NCI-H748 (cell line): ENCODE data around the gene MBLAC2.

ENCODE experiments used
- DNase-seq: peaks from one replicate; lab custom pipeline; 2025; ENCODE audit not compliant: unreplicated experiment; lab: John Stamatoyannopoulos, UW

MBLAC2 gene

DNA sequence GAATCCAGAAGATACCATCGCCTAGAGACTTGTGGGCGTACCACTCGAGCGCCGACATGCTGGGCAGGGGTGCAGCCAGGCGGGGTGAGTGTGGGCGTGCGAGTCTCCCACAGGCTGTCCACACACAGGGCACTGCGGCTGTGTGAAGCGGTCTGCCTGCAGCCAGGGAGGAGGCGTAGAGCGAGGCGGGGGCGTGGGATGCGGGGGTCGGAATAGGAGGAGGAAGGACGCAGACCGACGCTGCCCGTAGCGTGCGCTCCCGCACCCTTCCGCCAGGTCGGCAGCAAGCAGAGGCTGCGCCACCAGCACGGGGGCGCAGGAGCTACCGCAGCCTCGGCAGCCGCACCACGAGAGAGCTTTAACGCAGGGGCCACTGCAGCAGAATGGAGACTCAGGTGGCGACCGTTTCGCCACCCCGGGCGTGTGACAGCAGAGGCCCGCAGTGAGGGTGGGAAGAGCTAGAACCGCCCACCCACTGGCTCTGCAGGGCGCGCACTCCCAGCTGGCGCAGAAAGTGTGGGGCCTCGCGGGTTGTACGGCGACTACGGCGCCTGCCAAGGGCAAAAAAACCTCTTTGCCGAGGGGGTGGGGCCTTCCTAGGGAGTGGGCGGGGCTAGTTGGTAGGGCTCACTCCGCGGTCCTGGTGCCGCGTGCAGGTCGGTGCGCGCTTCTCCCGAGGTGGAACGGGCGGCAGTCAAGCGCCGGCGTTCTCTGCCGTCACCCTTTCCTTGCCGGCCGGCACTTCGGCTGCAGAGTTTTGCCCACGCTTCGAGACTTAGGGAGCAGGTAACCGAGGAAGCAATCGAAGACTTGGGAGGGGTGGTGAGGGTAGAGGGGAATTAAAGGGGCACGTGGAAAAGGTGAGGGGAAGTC, at the start of gene MBLAC2, which contains the start of gene POLR3G:
MBLAC2 (minus strand) TSS at position 537 of the 873 bp plus-strand sequence; CDS start at position 58, 479 bp downstream.
POLR3G (plus strand) TSS at position 630 of the 873 bp plus-strand sequence. CDS start 10,704 bp downstream, outside the sequence.
- peak; percentile 95 for DNase-seq

DNA sequence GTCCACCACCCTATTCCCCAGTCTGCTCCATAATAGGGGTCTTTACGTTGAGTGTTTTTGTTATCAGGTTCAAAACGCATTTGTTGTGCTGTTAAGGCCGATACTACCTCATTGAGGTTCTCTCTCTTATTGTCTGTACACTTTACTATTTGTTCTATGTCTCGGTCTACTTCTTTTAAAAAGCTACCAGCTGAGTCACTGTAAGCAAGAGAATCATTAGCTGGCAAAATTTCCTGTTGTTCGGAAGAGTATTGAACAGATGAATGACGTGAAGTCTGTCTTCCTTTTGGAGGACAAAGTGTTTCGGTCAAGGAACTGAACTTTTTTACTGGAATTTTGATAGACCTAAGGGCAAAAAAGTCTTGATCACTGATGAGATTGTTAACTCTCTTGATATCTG, 44.5 kb upstream of the MBLAC2 start:
- DNase-seq = peak; percentile 99

DNA sequence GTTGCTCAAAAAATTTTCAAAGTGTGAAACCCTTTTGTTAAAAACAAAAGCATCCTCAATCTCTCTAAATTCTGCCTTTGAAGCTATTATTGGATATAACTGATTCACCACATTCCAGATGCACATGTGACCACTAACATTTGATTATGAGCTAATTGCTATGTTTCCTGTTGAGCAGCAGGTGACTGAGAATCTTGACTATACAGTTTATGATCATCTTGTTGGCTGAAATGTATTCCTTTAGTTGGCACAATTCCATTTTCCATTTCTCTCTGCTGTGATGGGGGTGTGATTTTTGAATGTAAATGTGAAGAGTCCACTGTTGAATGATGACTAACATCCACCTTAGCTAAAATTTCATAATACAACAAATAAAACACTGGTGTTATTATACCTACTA, 44.1 kb upstream of the MBLAC2 start:
- DNase-seq = peak; percentile 99

DNA sequence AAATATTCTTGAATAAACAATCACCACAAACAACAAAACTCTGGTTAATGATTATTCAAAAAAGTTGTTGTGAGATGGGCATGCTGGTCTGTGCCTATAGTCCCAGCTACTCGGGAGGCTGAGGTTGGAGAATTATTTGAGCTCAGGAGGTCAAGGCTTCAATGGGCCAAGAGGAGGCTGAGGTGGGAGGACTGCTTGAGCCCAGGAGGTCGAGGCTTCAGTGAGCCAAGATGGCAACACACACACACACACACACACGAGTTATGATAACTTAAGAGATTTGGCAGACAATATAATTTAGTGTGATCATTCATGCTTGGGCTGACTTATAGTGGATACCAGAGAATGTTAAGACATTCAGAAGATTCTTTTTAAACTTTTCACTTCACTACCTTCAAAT, 39.9 kb upstream of the MBLAC2 start:
- no peak for DNase-seq

DNA sequence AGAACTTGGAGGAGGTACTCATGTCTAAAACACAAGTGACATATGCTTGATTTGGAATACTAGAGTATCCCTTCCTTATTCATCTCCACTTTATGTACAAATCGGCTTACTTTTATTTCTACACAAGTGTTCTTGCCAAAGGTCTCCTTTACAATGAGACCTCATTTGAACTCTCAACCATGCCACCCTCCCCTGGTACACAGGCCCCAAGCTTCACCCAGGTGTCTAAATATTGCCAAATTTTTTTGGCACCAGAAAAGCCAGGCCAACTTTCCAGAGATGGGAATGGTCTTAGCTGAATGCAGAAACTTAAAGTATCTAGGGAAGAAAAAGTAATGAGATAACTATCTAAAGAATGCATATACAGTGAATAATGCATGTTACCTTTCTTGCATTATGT, 35.9 kb upstream of the MBLAC2 start:
- DNase-seq = no peak

DNA sequence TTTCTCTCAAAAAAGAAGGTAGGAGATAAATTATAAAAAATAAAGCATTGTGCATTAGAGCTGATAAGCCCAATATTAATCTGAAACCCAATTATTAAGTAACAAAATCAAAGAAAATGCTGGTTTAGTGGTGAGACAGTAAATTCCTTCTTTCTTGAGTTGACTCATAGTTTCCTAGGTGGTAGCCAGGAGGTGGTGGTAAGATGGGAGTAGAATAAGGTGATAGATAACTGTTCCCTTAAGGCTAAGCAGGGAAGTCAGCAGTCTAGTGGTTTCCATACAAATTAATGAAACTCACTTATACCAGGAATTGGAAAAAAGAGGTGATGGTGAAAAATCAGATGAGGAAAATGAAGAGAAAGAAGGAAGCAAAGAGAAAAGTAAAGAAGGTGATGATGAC, 31.6 kb upstream of the MBLAC2 start:
- DNase-seq = no peak

DNA sequence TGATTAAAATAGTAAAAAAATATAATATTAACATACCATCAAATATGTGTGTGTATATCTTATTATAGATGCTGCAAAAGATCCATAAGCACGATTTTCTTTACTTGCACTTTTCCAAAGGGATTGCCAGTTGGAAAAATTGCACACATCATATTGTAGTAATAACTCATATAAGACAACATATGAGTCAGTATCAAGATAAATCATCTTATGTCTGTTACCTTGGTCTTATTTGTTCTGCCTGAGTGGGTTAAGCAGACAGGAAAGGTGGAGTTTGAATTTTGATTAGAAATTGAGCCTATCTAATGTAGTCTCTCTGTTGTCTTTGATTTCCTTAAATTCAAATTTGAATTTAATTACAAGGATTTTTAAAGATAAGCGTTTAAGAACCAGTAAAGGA, 30.2 kb upstream of the MBLAC2 start:
- no peak for DNase-seq

DNA sequence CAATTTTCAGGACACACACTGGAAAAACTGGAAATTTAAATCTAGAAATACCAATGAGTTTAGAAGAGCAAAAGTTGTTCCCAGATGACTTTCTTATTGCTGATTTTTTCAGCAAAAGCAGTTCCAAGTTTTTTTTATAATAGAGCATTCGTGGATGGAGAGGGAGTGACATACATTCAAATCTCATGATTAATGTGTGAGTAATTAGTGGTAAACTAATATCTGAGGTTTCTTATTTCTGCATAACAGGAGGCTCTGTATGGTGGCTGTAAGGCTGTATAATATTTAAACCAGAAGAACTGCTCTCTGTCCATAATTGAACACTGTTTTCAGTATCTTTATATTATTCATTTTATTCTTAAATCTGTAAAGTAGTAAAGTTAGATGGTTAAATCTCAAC, 29.0 kb upstream of the MBLAC2 start:
- DNase-seq = no peak

DNA sequence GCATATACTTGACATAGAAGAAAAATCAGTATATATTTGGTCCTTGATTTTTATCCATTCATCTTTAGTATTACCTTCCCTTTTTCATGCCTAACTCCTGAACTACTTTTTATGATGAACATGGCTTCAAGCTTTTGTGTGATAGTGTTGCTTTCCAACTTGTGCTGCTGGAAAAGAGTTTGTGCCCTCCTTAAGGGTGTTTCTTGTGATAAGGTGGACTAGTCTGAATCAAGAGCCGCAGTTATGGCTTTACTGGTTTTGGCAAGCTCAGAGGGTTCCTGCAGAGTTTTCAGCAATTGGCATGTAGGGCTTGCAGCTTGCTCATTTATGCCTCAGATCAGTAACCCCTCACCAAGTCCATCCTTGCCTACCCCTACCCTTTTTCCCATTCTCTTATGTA, 20.6 kb upstream of the MBLAC2 start:
- no peak for DNase-seq

DNA sequence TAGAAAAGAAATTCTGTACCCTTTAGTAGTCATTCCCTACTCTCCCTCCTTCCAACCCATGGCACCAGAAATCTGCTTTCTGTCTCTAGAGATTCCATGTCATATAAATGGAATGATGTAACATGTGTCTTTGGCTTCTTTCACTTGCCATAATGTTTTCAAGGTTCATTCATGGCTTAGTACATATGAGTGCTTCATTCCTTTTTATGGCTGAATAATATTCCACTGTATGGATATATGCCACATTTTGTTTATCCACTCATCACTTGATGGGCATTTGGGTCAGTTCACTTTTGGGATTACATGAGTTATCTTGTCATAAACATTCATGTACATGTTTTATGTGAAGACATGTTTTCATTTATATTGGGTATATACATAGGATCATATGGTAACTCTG, 19.5 kb upstream of the MBLAC2 start:
- DNase-seq = no peak

DNA sequence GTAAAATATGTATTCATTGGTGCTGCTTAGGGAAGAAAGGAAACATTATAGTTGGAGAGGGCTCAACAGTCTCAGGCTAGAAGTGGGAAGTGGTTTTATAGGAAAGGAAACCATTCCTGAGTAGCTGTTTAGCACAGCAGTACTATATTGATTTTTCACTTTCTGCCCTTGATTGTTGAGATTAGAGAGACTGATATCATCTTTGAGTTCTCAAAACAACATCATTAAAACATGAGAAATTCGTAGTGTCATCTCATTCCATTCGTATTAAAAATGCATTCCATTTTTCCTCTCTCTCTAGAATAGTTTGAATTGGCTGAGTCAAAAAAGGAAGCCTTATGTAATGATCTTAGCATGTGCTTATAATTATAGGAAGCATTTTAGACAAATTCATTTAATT, 14.2 kb upstream of the MBLAC2 start:
- DNase-seq = no peak

DNA sequence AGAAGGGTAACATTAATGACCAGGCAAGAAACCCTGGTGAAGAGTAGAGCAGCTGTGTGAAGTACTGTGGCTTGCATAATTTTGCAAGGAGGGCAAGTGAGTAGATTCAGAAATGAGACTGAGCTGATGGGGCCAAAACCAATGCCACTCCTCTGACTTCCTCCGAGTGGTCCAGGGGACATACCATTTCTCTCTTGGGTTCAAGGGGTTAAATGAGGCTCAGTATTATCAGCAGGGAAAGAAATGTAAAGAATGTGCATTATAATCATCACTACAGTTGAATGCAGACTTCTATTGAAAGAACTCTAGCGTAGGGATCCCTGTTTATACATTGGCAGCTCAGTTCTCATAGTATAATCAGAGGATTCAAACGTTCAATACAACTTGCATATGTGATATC, 10.0 kb upstream of the MBLAC2 start:
- no peak for DNase-seq

DNA sequence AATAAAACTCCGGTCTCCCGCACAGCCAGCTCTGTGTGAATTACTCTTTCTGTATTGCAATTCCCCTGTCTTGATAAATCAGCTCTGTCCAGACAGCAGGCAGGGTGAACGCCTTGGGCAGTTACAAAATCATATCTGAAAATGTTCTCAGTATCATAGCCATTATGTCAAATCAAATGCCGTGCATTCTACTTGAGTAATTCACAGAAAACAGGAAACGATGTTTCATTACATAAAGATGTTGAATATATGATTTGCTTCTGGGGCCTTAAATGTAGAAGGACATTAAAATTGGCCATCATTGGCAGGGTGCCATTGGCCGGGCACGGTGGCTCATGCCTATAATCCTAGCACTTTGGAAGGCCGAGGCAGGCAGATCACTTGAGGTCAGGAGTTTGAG, 8.6 kb upstream of the MBLAC2 start:
- DNase-seq = no peak

DNA sequence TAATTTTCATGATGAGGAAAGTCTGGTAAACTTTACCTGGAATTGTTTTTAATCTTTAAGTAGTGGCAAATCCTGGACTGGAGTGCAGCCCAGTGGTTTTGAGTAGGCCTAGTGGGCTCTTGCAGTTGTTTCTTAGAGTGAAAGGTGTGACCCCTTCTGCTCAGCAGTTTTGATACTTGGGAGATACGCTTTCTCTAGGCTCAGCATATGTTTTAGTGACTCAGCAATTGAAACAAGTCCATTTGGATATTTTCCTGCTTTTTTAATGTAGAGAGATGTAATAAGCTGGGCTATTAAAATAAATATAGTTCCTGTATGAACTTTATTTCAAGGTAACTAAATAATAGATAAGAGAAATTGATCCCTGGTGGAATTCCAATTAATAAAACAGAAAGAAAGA, 6.1 kb upstream of the MBLAC2 start:
- DNase-seq = no peak

DNA sequence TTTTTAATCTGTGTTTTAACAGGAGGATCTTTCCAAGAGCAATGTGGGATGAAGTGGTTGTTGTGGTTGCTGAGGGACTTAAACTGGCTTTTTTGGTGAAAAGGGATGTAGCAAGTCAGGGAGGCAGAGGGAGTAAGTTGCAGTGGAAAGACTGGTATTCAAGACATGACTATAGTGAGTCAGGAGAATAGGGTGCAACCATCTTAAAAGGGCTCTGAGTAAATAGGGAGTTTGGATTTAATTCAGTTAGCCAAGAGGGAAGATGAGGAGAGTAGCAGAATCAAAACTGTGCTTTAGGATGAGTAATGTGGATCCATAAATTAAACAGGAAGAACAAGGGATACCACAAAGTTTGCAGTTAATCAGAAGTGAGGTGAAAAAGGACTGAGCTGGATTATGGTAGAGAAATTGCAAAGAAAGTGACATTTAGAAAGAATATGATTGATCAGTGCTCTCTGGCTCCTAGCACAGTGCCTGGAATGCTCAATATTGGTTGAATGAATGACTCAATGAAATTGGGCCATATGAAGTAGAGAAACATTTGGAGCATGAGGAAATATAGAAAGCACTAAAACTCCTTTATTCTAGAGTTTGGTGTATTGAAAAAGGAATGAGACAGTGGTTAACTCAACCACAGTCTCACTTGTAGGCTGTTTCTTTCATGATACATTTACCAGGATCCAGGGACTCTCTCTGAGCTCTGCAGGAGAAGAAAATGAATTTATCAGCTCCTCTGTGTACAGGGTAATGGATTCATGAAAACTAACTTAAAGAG, 5.2 kb upstream of the MBLAC2 start:
- no peak for DNase-seq

DNA sequence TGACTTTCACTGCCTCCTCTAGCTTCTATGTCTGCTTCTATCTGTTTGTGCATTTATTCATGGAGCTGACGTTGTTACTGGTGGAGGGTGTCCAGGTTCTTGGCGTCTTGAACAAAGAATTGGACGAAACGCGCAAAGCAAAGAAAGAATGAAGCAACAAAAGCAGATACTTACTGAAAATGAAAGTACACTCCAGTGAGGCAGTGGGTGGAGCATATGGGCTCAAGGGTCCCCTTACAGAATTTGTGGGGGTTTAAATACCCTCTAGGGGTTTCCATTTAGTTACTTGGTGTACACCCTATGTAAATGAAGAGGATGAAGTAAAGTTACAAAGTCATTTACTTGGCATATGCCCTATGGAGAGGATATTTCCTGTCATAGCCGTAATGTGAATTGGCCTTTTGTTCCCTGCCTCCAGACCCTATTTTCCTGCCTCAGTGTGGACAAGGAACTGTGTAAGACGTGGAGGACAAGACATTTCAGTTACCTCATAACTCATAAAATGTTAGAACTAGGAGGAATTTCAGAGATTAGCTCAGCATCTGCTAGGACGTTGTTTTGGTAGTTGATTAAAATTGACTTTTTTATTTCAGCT, 3.1 kb upstream of the MBLAC2 start:
- no peak for DNase-seq

DNA sequence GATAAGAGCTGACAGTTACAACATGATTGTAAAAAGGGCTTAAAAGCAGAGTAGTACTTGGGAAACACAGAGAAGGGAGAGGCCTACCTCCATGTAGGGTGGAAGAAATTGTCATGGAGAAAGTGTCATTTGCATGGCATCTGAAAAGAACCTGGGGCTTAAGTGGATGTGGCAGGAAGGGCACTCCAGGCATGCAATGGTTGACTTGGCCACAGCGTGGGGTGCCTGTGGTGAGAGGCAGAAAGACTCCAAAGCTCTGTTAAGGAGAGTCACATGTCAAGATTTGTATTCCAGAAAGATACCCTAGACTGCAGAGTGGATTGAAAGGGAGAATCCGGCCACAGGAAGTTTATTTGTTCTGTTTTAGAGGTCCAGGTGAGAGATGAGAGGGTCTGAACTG, 2.5 kb upstream of the MBLAC2 start:
- DNase-seq = peak; percentile 9

DNA sequence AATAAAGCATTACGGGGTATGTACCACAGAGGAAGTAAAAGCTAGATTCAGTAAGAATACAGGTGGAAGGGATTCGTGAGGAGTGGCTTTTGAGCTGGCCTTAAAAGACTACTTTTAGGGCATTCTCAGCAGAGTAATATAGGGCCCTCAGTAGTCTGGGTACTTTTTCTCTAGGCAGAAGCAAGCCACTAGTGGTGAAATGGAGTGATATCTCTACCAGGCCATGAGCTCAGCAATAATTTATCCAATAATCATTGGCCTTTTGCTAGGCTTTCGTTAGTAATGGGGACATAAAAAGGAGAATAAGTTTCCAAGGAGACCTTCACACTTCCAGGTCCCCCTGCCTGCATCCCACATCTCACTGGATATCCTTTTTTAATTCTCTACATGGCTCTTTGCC, 1.8 kb upstream of the MBLAC2 start:
- no peak for DNase-seq

DNA sequence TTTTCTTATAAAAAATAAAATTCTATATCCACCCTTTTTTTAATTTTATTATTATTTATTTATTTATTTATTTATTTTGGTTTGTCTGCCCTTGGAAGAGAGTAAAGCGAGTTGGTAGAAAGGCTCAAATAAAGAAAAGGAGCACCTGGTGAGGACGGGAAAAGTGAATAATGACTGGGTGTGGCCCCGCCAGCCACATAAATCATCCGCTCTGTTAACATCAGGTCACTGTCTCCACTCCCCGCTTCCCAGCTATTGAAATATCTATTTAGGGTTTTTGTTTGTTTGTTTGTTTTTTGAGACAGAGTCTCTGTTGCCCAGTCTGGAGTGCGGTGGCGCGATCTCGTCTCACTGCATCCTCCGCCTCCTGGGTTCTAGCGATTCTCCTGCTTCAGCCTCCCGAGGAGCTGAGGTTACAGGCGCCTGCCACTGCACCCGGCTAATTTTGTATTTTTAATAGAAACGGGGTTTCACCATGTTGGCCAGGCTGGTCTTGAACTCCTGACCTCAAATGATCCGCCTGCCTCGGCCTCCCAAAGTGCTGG, 937 bp upstream of the MBLAC2 start:
- peak; percentile 79 for DNase-seq

DNA sequence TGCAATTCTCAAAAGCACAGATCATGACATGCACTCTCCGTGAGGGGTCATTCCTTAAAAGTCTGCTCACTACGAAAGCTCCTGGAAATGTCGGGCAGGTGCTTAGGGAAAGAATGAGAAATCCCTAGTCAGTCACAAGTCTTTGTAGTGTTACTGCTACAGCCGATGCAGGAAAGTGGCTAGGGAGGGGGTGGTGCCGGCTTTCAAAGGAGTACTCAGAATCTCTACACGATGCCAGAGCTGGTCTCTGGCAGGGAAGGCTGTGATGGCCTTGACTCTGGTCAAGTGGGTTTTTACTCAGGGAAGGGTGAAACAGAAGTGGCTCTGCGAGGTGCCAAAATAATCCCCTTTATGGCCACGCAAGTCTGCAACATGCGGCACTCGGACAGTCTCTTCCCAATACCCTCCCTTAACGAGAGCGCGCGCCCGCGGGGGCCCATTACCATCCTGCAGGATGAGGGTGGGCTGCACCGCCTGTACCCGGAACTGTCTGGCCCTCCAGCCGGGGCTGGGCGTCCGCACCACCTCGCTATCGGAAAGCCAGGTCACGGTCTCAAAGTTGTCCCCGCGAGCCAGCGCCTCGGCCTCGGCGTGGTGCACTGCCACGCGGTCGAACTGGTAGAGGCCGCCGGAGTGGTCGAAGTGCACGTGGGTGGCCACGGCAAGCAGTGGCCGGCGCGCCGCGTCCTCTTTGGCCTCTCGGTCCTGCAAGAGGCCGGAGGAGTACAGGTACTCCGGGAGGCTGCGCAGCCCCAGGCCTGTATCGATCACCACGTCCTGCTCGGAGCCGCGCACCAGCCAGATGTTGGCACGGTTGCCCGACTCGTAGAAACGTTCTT, 956 bp downstream of the MBLAC2 start:
- DNase-seq = peak; percentile 71
